K562 (cell line): ENCODE results near the gene TRIM33. TPM values are rescaled to one million over a fixed set of nuclear protein-coding genes. Genes with fewer than 3 reads are reported as not detected.

ENCODE experiments used
- CEBPZ ChIP-seq: fragments of 150-350 bp; IDR thresholded peaks from 2 replicates; pipeline ENCODE4 v1.6.1; 2014; ENCODE audit warnings: low read depth, mild to moderate bottlenecking, low read length, borderline replicate concordance
- CUX1 ChIP-seq: fragments of 200-800 bp; sonication (Bioruptor generic); IDR thresholded peaks from 2 replicates; pipeline ENCODE4 v1.6.1; 2016; ENCODE audit warnings: missing genetic modification characterization, missing compliant biosample characterization
- ETS2 ChIP-seq: IDR thresholded peaks from 2 replicates; pipeline ENCODE4 v1.6.1; 2016; ENCODE audit warnings: borderline replicate concordance, missing genetic modification characterization, mild to moderate bottlenecking, moderate library complexity, missing compliant biosample characterization; ENCODE audit not compliant: poor library complexity, severe bottlenecking
- HNRNPUL1 ChIP-seq: fragments of 200-400 bp; formaldehyde crosslinking; IDR thresholded peaks from 2 replicates; pipeline ENCODE4 v1.6.1; 2017; ENCODE audit warnings: low read length
- KDM4B ChIP-seq, 2 experiments: fragments of 450-650 bp in 1 of 2; sonication (generic) in 1 of 2; IDR thresholded peaks; 2 replicates each; pipeline ENCODE4 v1.6.1; 2016 to 2017; ENCODE audit warnings: borderline replicate concordance in 2 of 2, antibody characterized with exemption in 1 of 2, low read depth in 1 of 2, mild to moderate bottlenecking in 1 of 2
- MAFG ChIP-seq: fragments of 450-650 bp; conservative IDR thresholded peaks from 2 replicates; pipeline ENCODE4 v1.6.1; 2016; ENCODE audit warnings: missing genetic modification characterization, missing compliant biosample characterization
- MTA1 ChIP-seq: fragments of 450-650 bp; IDR thresholded peaks from 2 replicates; pipeline ENCODE4 v1.6.1; 2017; ENCODE audit warnings: borderline replicate concordance
- MTA2 ChIP-seq: fragments of 450-650 bp; IDR thresholded peaks from 2 replicates; pipeline ENCODE4 v1.6.1; 2016; ENCODE audit warnings: low read depth
- MYBL2 ChIP-seq, 2 experiments: fragments of 450-650 bp in 1 of 2; sonication (generic) in 1 of 2; formaldehyde crosslinking in 1 of 2; IDR thresholded peaks; 2 replicates each; pipeline versions ENCODE4 v1.6.1 to v1.8.1; 2017 to 2022; ENCODE audit warnings: borderline replicate concordance in 1 of 2, inconsistent platforms in 1 of 2, low read depth in 1 of 2, mild to moderate bottlenecking in 1 of 2, missing genetic modification reagents in 1 of 2, moderate library complexity in 1 of 2
- NCOA4 ChIP-seq: fragments of 450-650 bp; IDR thresholded peaks from 2 replicates; pipeline ENCODE4 v1.6.1; 2018; ENCODE audit warnings: mild to moderate bottlenecking; ENCODE audit not compliant: partially characterized antibody
- PHB ChIP-seq: fragments of 250-450 bp; sonication (Bioruptor Pico); IDR thresholded peaks from 2 replicates; pipeline ENCODE4 v1.5.0; 2021
- TEAD2 ChIP-seq: fragments of 450-650 bp; IDR thresholded peaks from 2 replicates; pipeline ENCODE4 v1.6.1; 2016; ENCODE audit warnings: missing genetic modification characterization, control low read depth, missing compliant biosample characterization
- THRA ChIP-seq: fragments of 450-650 bp; IDR thresholded peaks from 2 replicates; pipeline ENCODE4 v1.6.1; 2017; ENCODE audit warnings: mild to moderate bottlenecking, moderate library complexity
- UBTF ChIP-seq, 2 experiments: IDR thresholded peaks; 2 replicates each; pipeline ENCODE4 v1.6.1; 2012; ENCODE audit warnings: improper control_type of control experiment in 2 of 2, low read depth in 2 of 2, low read length in 2 of 2, borderline replicate concordance in 1 of 2
- polyA plus RNA-seq, 8 experiments: library from polyadenylated mRNA; depleted of rRNA in 4 of 8; stranded (reverse) in 5 of 8; unstranded in 3 of 8; fragments of >200 nt; fragmentation: Nextera tagmentation in 2 of 8; fragmentation: Illumina TruSeq in 1 of 8; extraction: Ambion mirVana in 2 of 8; extraction: Trizol in 1 of 8; gene quantifications; 2 replicates each; pipeline versions ENCODE4 v1.2.1 to v1.2.3, GENCODE V29; 2011 to 2014; ENCODE audit warnings: inconsistent platforms in 1 of 8, missing spikeins in 1 of 8
- total RNA-seq, 7 experiments: library from RNA; depleted of rRNA in 6 of 7; stranded (reverse); fragments of >200 nt in 6 of 7; fragmentation: Illumina TruSeq in 2 of 7; extraction: Trizol in 2 of 7; gene quantifications; 2 replicates each; pipeline versions ENCODE4 v1.2.1 to v1.2.3, GENCODE V29; 2011 to 2021; ENCODE audit warnings: low replicate concordance in 1 of 7

TRIM33 gene
- total and polyA plus RNA-seq, 9 of the 15 experiments (the other 6 are each of a cell fraction or from before 2014, with no cell fraction given): 9.3 to 58.4 (median 40.2) TPM

- no peak for TF ChIP-seq HNRNPUL1
- no peak for TF ChIP-seq MYBL2 (IDR thresholded peaks at IDR 0.05; ENCODE audit: low read depth)
- no peak for TF ChIP-seq MYBL2 (CRISPR knock-in tag; IDR thresholded peaks at IDR 0.05; ENCODE audit: borderline replicate concordance)
- TF ChIP-seq MAFG (tag): no peak
- no peak for TF ChIP-seq PHB (CRISPR knock-in tag)
- no peak for TF ChIP-seq UBTF (IDR thresholded peaks at IDR 0.05; ENCODE audit: borderline replicate concordance in 1 of 2, low read depth in 2 of 2, low read length in 2 of 2)
- no peak for TF ChIP-seq THRA
- peak; percentile 93 for TF ChIP-seq MTA2
- no peak for TF ChIP-seq KDM4B (IDR thresholded peaks at IDR 0.05; ENCODE audit: borderline replicate concordance in 2 of 2, low read depth in 1 of 2)
- TF ChIP-seq TEAD2 (tag): no peak
- TF ChIP-seq MTA1: peak; percentile 48; the same call in 1 of the 2 replicates
- TF ChIP-seq CUX1 (CRISPR knock-in tag): no peak
- TF ChIP-seq ETS2 (tag): no peak
- no peak for TF ChIP-seq NCOA4
- TF ChIP-seq CEBPZ: no peak
These were observed 122.5 kb downstream of the TRIM33 start (continued) for GRCh38 chr1:114388432-114389003.
